GM12874 (cell line): Measurements from ENCODE around the gene PRSS57.

Source experiments
- TF ChIP-seq, protein P1 (sequence below): IDR thresholded peaks from 2 replicates; pipeline ENCODE4 v1.5.1; 2011; ENCODE audit warnings: low read depth, mild to moderate bottlenecking, control low read depth, low read length, moderate library complexity; ENCODE audit not compliant: insufficient read depth

PRSS57 gene

DNA sequence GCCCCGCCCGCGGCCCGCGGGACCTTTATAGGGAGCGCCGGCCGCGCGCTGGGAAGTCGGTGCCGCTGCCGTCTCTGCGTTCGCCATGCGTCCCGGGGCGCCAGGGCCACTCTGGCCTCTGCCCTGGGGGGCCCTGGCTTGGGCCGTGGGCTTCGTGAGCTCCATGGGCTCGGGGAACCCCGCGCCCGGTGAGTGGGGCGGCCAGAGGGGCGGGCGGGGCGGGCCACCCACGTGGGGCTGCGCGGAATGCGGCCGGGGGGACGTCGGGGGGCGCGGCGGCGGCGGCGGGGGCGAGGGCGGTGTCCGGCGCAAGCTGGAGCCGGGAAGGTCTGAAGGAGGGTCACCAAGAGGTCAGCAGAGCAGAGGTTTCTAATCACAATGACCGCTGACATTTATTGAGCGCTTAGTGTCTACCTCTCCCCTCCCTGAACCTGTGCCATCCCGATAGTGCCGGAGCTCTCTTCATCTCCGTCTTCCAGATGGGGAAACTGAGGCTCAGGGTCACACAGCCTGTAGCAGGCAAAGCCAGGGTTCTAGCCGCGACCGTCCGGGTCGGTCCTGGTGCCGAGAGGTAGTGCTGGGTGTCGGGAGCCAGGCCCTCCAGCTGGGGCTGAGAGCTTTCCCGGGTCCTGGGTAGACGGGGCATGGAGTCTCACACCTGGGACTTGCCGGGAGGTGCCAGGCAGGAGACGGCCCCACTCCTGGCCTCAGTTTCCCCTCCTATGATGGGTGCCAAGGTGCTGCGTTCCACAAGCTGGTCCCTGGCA lies 18.7 kb downstream of the PRSS57 start, which contains the start of gene FSTL3:
FSTL3 (plus strand) TSS at position 54 of the 767 bp plus-strand sequence; CDS start at position 86, 32 bp downstream.
- TF ChIP-seq, protein P1, sequence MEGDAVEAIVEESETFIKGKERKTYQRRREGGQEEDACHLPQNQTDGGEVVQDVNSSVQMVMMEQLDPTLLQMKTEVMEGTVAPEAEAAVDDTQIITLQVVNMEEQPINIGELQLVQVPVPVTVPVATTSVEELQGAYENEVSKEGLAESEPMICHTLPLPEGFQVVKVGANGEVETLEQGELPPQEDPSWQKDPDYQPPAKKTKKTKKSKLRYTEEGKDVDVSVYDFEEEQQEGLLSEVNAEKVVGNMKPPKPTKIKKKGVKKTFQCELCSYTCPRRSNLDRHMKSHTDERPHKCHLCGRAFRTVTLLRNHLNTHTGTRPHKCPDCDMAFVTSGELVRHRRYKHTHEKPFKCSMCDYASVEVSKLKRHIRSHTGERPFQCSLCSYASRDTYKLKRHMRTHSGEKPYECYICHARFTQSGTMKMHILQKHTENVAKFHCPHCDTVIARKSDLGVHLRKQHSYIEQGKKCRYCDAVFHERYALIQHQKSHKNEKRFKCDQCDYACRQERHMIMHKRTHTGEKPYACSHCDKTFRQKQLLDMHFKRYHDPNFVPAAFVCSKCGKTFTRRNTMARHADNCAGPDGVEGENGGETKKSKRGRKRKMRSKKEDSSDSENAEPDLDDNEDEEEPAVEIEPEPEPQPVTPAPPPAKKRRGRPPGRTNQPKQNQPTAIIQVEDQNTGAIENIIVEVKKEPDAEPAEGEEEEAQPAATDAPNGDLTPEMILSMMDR = no peak

DNA sequence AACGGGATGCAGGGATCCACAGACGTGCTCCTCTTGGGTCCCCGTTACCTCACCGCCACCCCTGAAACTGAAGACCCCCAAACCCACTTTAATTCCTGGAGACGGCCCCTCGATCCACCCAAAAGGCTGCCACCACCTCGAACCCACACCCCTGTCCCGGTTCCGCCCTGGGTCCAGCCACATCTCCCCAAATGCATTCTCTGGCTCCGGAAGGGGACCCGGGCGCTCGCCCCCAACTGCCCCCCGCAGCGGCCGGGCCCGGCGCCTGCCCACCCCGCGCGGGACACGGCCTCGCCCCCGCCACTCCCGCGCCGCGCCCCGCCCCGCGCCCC lies 19.3 kb downstream of the PRSS57 start:
- TF ChIP-seq, protein P1 = no peak

DNA sequence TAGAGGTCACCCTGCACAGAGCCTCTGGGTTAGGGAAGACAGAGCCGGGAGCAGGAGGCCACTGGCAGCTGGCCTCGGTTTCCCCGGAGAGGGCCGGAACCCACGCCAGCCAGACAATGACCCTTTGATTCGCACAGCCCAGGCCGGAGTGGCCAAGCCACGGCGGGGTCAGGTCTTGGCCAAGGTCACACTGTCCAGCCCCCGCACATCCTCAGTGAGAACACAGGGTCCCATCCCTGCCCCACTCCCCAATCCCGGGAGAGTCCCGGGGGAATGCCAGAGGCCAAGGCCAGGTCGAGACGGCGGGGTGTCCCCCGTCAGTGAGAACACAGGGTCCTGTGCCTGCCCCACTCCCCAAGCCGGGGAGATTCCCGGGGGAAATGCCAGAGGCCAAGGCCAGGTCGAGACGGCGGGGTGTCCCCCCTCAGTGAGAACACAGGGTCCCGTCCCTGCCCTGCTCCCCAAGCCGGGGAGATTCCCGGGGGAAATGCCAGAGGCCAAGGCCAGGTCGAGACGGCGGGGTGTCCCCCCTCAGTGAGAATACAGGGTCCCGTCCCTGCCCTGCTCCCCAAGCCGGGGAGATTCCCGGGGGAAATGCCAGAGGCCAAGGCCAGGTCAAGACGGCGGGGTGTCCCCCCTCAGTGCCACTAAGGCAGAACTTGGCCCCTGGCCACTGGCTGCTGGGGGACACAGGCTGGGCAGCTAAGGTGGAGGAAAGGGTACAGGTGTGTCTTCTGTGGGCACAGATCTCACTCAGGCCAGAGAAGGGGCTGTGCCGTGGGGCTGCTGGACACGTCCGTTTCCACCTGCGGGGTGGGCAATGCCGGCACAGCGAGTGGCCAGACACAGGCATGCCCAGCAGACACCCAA lies 20.7 kb downstream of the PRSS57 start:
- TF ChIP-seq, protein P1 = no peak

DNA sequence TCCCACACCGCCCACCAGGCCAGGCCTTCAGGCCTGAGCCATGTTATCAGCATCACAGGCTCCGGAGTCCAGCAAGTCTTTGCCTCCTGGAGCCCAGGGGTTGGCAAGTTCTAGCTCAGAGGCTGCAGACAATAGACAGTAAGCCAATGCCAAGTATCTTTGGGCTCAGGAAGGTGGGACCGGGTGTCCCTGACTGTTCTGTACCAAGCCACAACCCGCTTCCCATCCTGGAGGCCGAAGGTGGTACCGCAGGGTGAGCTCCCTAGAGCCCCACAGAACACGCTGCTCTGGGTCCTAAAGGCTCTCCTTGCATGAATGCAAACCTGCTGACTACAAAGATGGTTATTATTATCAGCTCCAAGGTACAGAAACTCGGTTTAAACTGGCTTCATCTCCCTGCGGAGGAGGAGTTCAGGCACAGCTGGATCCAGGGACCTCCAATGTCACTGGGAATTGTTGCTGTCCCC lies 24.6 kb downstream of the PRSS57 start:
- TF ChIP-seq, protein P1 = peak; percentile 28; the same call in 1 of the 2 replicates

DNA sequence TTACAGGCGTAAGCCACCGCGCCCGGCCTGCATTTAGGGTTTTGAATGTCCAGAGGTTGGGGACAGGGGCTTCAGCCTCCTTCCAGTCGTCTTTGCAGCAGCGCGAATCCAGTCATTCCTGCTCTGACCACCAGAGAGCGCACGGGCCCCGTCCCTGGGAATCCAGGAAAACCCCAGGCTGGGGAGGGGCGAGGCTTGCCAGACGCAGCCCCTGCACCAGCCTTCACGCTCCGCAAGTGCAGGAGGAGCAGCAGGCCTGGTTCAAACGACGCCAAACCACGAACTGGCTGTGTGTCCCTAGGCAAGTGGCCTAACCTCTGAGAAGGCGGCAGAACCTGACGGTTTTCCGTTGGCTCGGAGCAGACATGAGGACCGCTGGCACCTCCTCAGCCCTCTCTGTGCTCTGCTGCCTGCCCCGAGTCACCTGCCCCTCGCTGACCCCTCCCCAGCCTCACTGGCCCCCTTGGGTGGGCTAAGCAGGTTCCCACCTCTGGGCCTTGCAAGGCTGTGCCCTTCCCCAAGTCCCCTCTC lies 30.3 kb downstream of the PRSS57 start:
- TF ChIP-seq, protein P1 = peak; percentile 92

DNA sequence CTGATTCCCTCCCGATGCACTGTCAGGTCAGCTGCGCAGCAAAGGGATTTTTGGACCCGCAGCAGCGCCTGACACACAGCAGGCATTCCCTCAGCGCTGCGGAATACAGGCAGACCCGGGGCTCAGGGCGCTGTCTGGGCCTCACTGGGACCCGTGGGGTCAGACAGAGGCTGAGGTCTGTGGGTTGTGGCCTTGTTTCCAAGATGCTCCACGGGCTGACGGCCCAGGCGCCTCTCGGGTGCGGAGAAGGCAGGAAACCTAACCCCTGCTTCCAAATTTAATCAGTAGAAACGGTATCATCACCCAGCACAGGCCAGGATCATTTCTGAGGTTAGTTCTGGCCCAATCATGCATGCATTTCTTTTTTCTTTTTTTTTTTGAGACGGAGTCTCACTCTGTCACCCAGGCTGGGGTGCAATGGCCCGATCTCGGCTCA lies 31.6 kb downstream of the PRSS57 start:
- TF ChIP-seq, protein P1 = no peak

DNA sequence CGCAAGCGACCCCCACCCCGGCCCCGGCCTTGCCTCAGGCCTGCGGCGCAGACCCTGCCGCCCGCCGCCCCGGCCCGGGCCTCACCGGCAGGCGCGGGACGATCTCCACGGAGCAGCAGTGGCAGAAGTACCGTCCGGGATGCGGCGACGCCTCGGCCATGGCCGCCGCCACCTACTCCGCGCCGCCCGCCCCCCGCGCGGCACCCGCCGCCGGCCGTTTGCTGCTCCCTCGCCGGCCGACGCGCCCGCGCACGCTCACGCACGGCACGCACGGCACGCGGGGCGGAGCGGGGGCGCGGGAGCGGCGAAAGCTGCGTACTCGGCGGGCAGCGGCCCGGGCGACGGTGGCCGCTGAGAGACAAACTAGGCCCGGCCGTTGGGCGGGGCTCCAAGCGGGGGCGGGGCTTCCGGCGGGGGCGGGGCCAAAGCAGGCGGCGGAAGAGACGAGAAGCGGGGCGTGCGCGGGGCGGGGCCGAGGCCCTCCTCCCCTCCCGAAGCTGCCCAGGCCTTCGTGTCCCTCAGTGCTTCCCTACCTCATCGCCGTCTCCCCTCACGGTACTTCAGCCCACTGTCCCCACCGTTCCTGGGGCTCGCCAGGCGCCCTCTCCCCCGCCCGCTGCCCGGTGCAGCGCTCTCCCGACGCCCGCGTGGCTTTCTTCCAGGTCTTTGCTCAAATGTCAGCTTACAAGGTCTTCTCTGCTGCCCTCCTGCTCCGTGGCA lies 32.1 kb downstream of the PRSS57 start, which contains the start of gene RNF126:
RNF126 (minus strand) TSS at position 253 of the 720 bp plus-strand sequence; CDS start at position 160, 93 bp downstream.
- TF ChIP-seq, protein P1 = no peak
